ENCODE results near the gene LINGO3. TPM values are rescaled to one million over a fixed set of nuclear protein-coding genes. Genes with fewer than 3 reads are reported as not detected.

The LINGO3 gene
- total and polyA plus RNA-seq, 10 of the 15 experiments (the other 5 are each of a cell fraction or from before 2014, with no cell fraction given), result 0.09 to 2.0 (median 0.40) TPM; not detected in 5

- H4K20me1 ChIP-seq (ENCODE audit: control insufficient read depth, insufficient read depth), result no peaks in the 10 kb centered on the region
- TF ChIP-seq KLF5 (IDR thresholded peaks at IDR 0.05; ENCODE audit: partially characterized antibody) (no peak), ZBTB33 (IDR thresholded peaks at IDR 0.05) (no peak), ZSCAN29 (IDR thresholded peaks at IDR 0.05) (no peak), USF1 (IDR thresholded peaks at IDR 0.05; ENCODE audit: borderline replicate concordance, extremely low read length, insufficient read depth, low read depth, low read length) (no peak), ZNF384 (IDR thresholded peaks at IDR 0.05; ENCODE audit: borderline replicate concordance, low read depth, low read length) (no peak), CBX3 (IDR thresholded peaks at IDR 0.05; ENCODE audit: borderline replicate concordance, low read depth) (no peak), ZBTB4 (CRISPR knock-in tag; IDR thresholded peaks at IDR 0.05) (no peak)
- peaks cover 19% of the 10 kb centered on the region for H3K79me2 ChIP-seq (ENCODE audit: control insufficient read depth, insufficient read depth, low read length)
- H3K4me1 ChIP-seq (ENCODE audit: control insufficient read depth, insufficient read depth, low read length), result peaks cover 10% of the 10 kb centered on the region
- ChIA-PET CTCF (no interaction called here), RAD21 (ENCODE audit: unreplicated experiment) (no interaction called here), POLR2A (no interaction called here), SMC1A (ENCODE audit: uncharacterized antibody, unreplicated experiment) (no interaction called here)
- H3K9me3 ChIP-seq (replicated peaks; ENCODE audit: control insufficient read depth, insufficient read depth, low read length), result no peaks in the 10 kb centered on the region; the same call in 2 of the 3 replicates
- in situ Hi-C loops (cut with MboI), result no loop called here
- peaks cover 0 to 6% of the 10 kb centered on the region in 2 experiments; a peak in 3 of 4 replicates for H3K36me3 ChIP-seq (ENCODE audit: control insufficient read depth in 2 of 2, insufficient read depth in 2 of 2, low read length in 1 of 2)
- WGBS (ENCODE audit: insufficient coverage, insufficient replicate concordance, low lambda C conversion rate, missing lambda C conversion rate), result 81% methylated on average over 3 of the region's 3 CpGs
- H2AFZ ChIP-seq (ENCODE audit: control insufficient read depth, low read depth, low read length), result no peak overlapping the region
- FAIRE-seq (no peak), DNase-seq (ENCODE audit: low read depth, low spot score) (no peak), ATAC-seq (no peak)
- intact Hi-C loops (cut with micrococcal nuclease; ENCODE audit: unreplicated experiment), result no loop called here
- H3K27ac ChIP-seq (ENCODE audit: control insufficient read depth, insufficient read depth), result no peak overlapping the region
- no peaks in the 10 kb centered on the region for H3K27me3 ChIP-seq (replicated peaks in 1 of 2; ENCODE audit: control insufficient read depth in 2 of 2, insufficient read depth in 2 of 2, low read length in 1 of 2)
- no peak overlapping the region for H3K9ac ChIP-seq (ENCODE audit: control insufficient read depth, insufficient read depth, low read length)
- no peak overlapping the region for H3K4me2 ChIP-seq (ENCODE audit: control insufficient read depth, insufficient read depth)
- no TSS peak for BruUV-seq (replicated peaks)
- no peak overlapping the region for H3K4me3 ChIP-seq
Observed at GRCh38 chr19:2335848-2336247, 27.9 kb upstream of the LINGO3 start.

All from GM12878 (cell line).